T-cell (primary cell): Measurements from ENCODE around the gene DTX3L. TPM values are rescaled to one million over a fixed set of nuclear protein-coding genes. Genes with fewer than 3 reads are reported as not detected.

Experiments used
- ATAC-seq, 4 experiments: fragments of 200-7000 bp in 3 of 4; fragments of 150-1000 bp in 1 of 4; cut with Tn5 transposase; replicated peaks in 1 of 4; 1 replicate in 3 of 4; 2 replicates in 1 of 4; pipeline ENCODE4 v1.10.0; 2021; ENCODE audit warnings: moderate library complexity in 3 of 4, mild to moderate bottlenecking in 2 of 4, moderate number of reproducible peaks in 1 of 4
- CTCF ChIA-PET, 2 donors: fragments of 300-600 bp; sonication (Branson Sonifier 250); formaldehyde crosslinking; loops; one replicate each; lab custom pipeline; 2022; ENCODE audit warnings: antibody characterized with exemption in 2 of 2; lab: Charles Lee
- POLR2A ChIA-PET, 2 donors: fragments of 300-600 bp; sonication (Branson Sonifier 250); formaldehyde crosslinking; loops; one replicate each; lab custom pipeline; 2022; ENCODE audit warnings: antibody characterized with exemption in 2 of 2; lab: Charles Lee
- DNase-seq, 35 experiments: peaks; one replicate each; pipeline versions ENCODE4 v3.0.0 to v3.0.0-alpha.2; 2013 to 2023
- H3K27ac ChIP-seq: one replicate; pipeline ENCODE4 v1.5.1; 2013; ENCODE audit warnings: low read length
- H3K27me3 ChIP-seq, 2 experiments: replicated peaks in 1 of 2; 1 replicate in 1 of 2; 2 replicates in 1 of 2; pipeline versions ENCODE4 v1.6.1 to v1.7.0; 2013; ENCODE audit warnings: low read length in 1 of 2, mixed read lengths in 1 of 2; ENCODE audit not compliant: control insufficient read depth in 2 of 2, insufficient read depth in 2 of 2; ENCODE audit errors: extremely low read depth in 1 of 2
- H3K36me3 ChIP-seq, 2 donors: 1 replicate in 1 of 2; 2 replicates in 1 of 2; pipeline versions ENCODE4 v1.6.1 to v1.7.0; 2013; ENCODE audit warnings: low read length in 1 of 2; ENCODE audit not compliant: control insufficient read depth in 2 of 2, insufficient read depth in 1 of 2; ENCODE audit errors: extremely low read depth in 1 of 2
- H3K4me1 ChIP-seq, 2 experiments: 1 replicate in 1 of 2; 2 replicates in 1 of 2; pipeline versions ENCODE4 v1.6.1 to v1.7.0; 2013; ENCODE audit warnings: low read length in 2 of 2, mixed read lengths in 1 of 2; ENCODE audit not compliant: insufficient read depth in 2 of 2, control insufficient read depth in 1 of 2; ENCODE audit errors: extremely low read depth in 1 of 2
- H3K4me3 ChIP-seq, 2 donors: 1 replicate in 1 of 2; 2 replicates in 1 of 2; pipeline versions ENCODE4 v1.5.1 to v1.7.0; 2013; ENCODE audit warnings: mild to moderate bottlenecking in 2 of 2, low read length in 1 of 2, moderate library complexity in 1 of 2; ENCODE audit not compliant: control insufficient read depth in 1 of 2; ENCODE audit errors: extremely low read depth in 1 of 2
- H3K9me3 ChIP-seq: 2 replicates; pipeline ENCODE4 v1.7.0; 2013
- H3K27ac Mint-ChIP-seq, 2 donors: one replicate each; pipeline ENCODE4 v1.8.0; 2020 to 2021; ENCODE audit warnings: mild to moderate bottlenecking in 2 of 2, mixed read lengths in 2 of 2
- H3K27me3 Mint-ChIP-seq, 2 donors: one replicate each; pipeline ENCODE4 v1.8.0; 2021 to 2022; ENCODE audit warnings: mixed read lengths in 2 of 2
- H3K36me3 Mint-ChIP-seq: one replicate; pipeline ENCODE4 v1.8.0; 2021; ENCODE audit warnings: mixed read lengths
- H3K4me1 Mint-ChIP-seq, 3 donors: one replicate each; pipeline ENCODE4 v1.8.0; 2020 to 2022; ENCODE audit warnings: mixed read lengths in 3 of 3, mild to moderate bottlenecking in 1 of 3
- H3K4me3 Mint-ChIP-seq, 3 donors: one replicate each; pipeline ENCODE4 v1.8.0; 2020 to 2022; ENCODE audit warnings: mild to moderate bottlenecking in 3 of 3, mixed read lengths in 3 of 3, moderate library complexity in 3 of 3
- H3K9me3 Mint-ChIP-seq, 3 donors: one replicate each; pipeline ENCODE4 v1.8.0; 2020 to 2022; ENCODE audit warnings: mixed read lengths in 3 of 3
- WGBS: methylation state at CpG from one replicate; pipeline ENCODE4 v1.1.5; 2013; ENCODE audit warnings: missing lambda C conversion rate; ENCODE audit not compliant: insufficient coverage; 5-methylcytosine and 5-hydroxymethylcytosine counted together
- total RNA-seq, 35 experiments: library from RNA in 6 of 35; stranded (reverse) in 6 of 35; fragments of 120-200 nt in 1 of 35; gene quantifications; one replicate each; pipeline versions ENCODE4 v1.2.1 to v1.2.4 and lab custom pipeline; 2013 to 2026

Gene DTX3L
- total RNA-seq, 5 donors from 2014 or later (not counting 1 experiment from before 2014, with no cell fraction given), result 35.1 to 56.2 (median 49.8) TPM

- Histone ChIP-seq H3K36me3 (peaks cover 6 to 65% of the 10 kb centered on the region in 2 donors), H3K4me3 (no peak overlapping the region), H3K27ac (no peak overlapping the region), H3K27me3 (no peaks in the 10 kb centered on the region), H3K4me1 (no peaks in the 10 kb centered on the region), H3K9me3 (no peaks in the 10 kb centered on the region)
- no peak for DNase-seq
- ChIA-PET CTCF (no interaction called here), POLR2A (no interaction called here)
- H3K9me3 Mint-ChIP-seq, result no peaks in the 10 kb centered on the region
- 89% methylated on average over 3 of the region's 4 CpGs for WGBS
- no peak for ATAC-seq
- peaks cover 0 to 10% (median 0%) of the 10 kb centered on the region in 3 donors for H3K4me1 Mint-ChIP-seq
- H3K27ac Mint-ChIP-seq, result no peak overlapping the region
- no peak overlapping the region for H3K4me3 Mint-ChIP-seq
- peaks cover 66% of the 10 kb centered on the region for H3K36me3 Mint-ChIP-seq
- no peaks in the 10 kb centered on the region for H3K27me3 Mint-ChIP-seq
These were observed 56.3 kb downstream of the DTX3L start for GRCh38 chr3:122620399-122620798.

GRCh38 chr3:122621112-122621511, 57.0 kb downstream of the DTX3L start:
- peaks cover 6 to 61% of the 10 kb centered on the region in 2 donors for H3K36me3 ChIP-seq
- H3K9me3 Mint-ChIP-seq, result no peaks in the 10 kb centered on the region
- no peaks in the 10 kb centered on the region for H3K27me3 Mint-ChIP-seq
- POLR2A ChIA-PET, result interaction anchor here in 1 of 2 donors (0.6 kb wide), 1 partner anchor 116 kb away, joined by 3 read pairs; no protein-coding TSS in a partner anchor
- no peaks in the 10 kb centered on the region for H3K9me3 ChIP-seq
- H3K4me1 ChIP-seq, result no peaks in the 10 kb centered on the region
- no CpG with 5 or more reads among the region's 3 CpGs for WGBS
- peaks cover 64% of the 10 kb centered on the region for H3K36me3 Mint-ChIP-seq
- CTCF ChIA-PET, result no interaction called here
- H3K27me3 ChIP-seq, result no peaks in the 10 kb centered on the region
- ATAC-seq (no peak), DNase-seq (no peak)
- H3K27ac ChIP-seq, result no peak overlapping the region
- peak overlapping the region in 1 of 2 donors; percentile 8 for H3K27ac Mint-ChIP-seq
- no peak overlapping the region for H3K4me3 Mint-ChIP-seq
- peaks cover 0 to 10% (median 0%) of the 10 kb centered on the region in 3 donors for H3K4me1 Mint-ChIP-seq
- H3K4me3 ChIP-seq, result no peak overlapping the region

GRCh38 chr3:122623031-122623829, 59.1 kb downstream of the DTX3L start:
- Mint-ChIP-seq H3K4me3 (no peak overlapping the region), H3K36me3 (peaks cover 68% of the 10 kb centered on the region), H3K27ac (no peak overlapping the region), H3K9me3 (no peaks in the 10 kb centered on the region), H3K4me1 (peaks cover 0 to 10% (median 0%) of the 10 kb centered on the region in 3 donors), H3K27me3 (no peaks in the 10 kb centered on the region)
- Histone ChIP-seq H3K9me3 (no peaks in the 10 kb centered on the region), H3K4me3 (no peak overlapping the region), H3K27ac (no peak overlapping the region), H3K4me1 (no peaks in the 10 kb centered on the region), H3K27me3 (no peaks in the 10 kb centered on the region), H3K36me3 (peaks cover 6 to 59% of the 10 kb centered on the region in 2 donors)
- ATAC-seq (no peak), DNase-seq (no peak)
- ChIA-PET CTCF (no interaction called here), POLR2A (interaction anchor here in 1 of 2 donors (0.6 kb wide), 1 partner anchor 10 kb away, joined by 3 read pairs; no protein-coding TSS in a partner anchor)
- WGBS, result 96% methylated on average over 8 of the region's 8 CpGs

Other genes starting within 250 kb of the DTX3L start
- not detected for gene CSTA, start 239.1 kb upstream of the DTX3L start, total RNA-seq
- 10 to 100 TPM; 15.7 to 27.3 (median 23.5) TPM for gene MIX23, start 181.1 kb upstream of the DTX3L start, total RNA-seq
- gene FAM162A, start 180.2 kb upstream of the DTX3L start, total RNA-seq, result 10 to 100 TPM; 26.6 to 29.6 (median 28.1) TPM
- gene WDR5B, start 148.3 kb upstream of the DTX3L start, total RNA-seq, result 10 to 100 TPM in 3 of 5 donors, 1 to 10 TPM in 2; 5.8 to 11.6 (median 10.0) TPM
- 10 to 100 TPM; 55.2 to 65.0 (median 57.5) TPM for gene KPNA1, start 49.4 kb upstream of the DTX3L start, total RNA-seq
- 10 to 100 TPM; 20.2 to 43.0 (median 24.3) TPM for gene PARP9, start within 50 bp of the DTX3L start, total RNA-seq
- 10 to 100 TPM; 37.3 to 74.9 (median 72.5) TPM for gene PARP15, start 13.3 kb downstream of the DTX3L start, total RNA-seq
- gene PARP14, start 116.5 kb downstream of the DTX3L start, total RNA-seq, result 10 to 100 TPM; 46.9 to 70.2 (median 47.9) TPM
- gene HSPBAP1, start 229.5 kb downstream of the DTX3L start, total RNA-seq, result 10 to 100 TPM; 17.7 to 29.5 (median 22.9) TPM
- gene SLC49A4, start 230.7 kb downstream of the DTX3L start, total RNA-seq, result 1 to 10 TPM; 6.6 to 8.3 (median 7.6) TPM